AG04449 (cell line): Measurements from ENCODE around the gene CTAGE15.
"Not testable (repeated sequence)": the region's sequence is repeated elsewhere in the genome, so short reads cannot be mapped to it uniquely, and the experiment has no call there.

ENCODE experiments used
- CTCF ChIA-PET: fragments of 350-600 bp; formaldehyde crosslinking; extraction: SDS; loops from one replicate; lab custom pipeline; 2021; ENCODE audit warnings: antibody characterized with exemption; lab: Yijun Ruan, JAX
- POLR2A ChIA-PET: fragments of 400-600, 350-600 bp; formaldehyde crosslinking; extraction: SDS; loops from one replicate; lab custom pipeline; 2020; ENCODE audit warnings: antibody characterized with exemption, inconsistent platforms; lab: Yijun Ruan, JAX
- DNase-seq: peaks from one replicate; pipeline ENCODE4 v3.0.0-alpha.2; 2010; ENCODE audit warnings: low read depth, low spot score
- H3K4me3 ChIP-seq: 2 replicates; pipeline ENCODE4 v1.5.1; 2011; ENCODE audit warnings: low read depth, mild to moderate bottlenecking, control low read depth, low read length

CTAGE15 gene

GRCh38 chr7:143571501-143571900 is at the start of gene CTAGE15:
CTAGE15 (plus strand) TSS chr7:143571801; CDS start chr7:143571818, 17 bp downstream.
- CTCF ChIA-PET, DNase-seq, H3K4me3 ChIP-seq, POLR2A ChIA-PET: not testable (repeated sequence)

GRCh38 chr7:143522309-143522916 is 49.2 kb upstream of the CTAGE15 start:
- POLR2A ChIA-PET, CTCF ChIA-PET, DNase-seq: not testable (repeated sequence)

GRCh38 chr7:143531169-143531926 is 40.3 kb upstream of the CTAGE15 start:
- CTCF ChIA-PET, H3K4me3 ChIP-seq, POLR2A ChIA-PET, DNase-seq: not testable (repeated sequence)

More at GRCh38 chr7:143522309-143522916, 49.2 kb upstream of the CTAGE15 start:
- not testable (repeated sequence) for H3K4me3 ChIP-seq

- DNase-seq, H3K4me3 ChIP-seq, POLR2A ChIA-PET, CTCF ChIA-PET: not testable (repeated sequence)
Measured at GRCh38 chr7:143531932-143532331, 39.7 kb upstream of the CTAGE15 start.

- CTCF ChIA-PET, POLR2A ChIA-PET, H3K4me3 ChIP-seq, DNase-seq: not testable (repeated sequence)
Measured at GRCh38 chr7:143533213-143533839, 38.3 kb upstream of the CTAGE15 start.

- CTCF ChIA-PET, POLR2A ChIA-PET, DNase-seq, H3K4me3 ChIP-seq: not testable (repeated sequence)
Measured at GRCh38 chr7:143536443-143536842, 35.2 kb upstream of the CTAGE15 start.

GRCh38 chr7:143543288-143544038 is 28.1 kb upstream of the CTAGE15 start:
- H3K4me3 ChIP-seq, CTCF ChIA-PET, POLR2A ChIA-PET, DNase-seq: not testable (repeated sequence)

- H3K4me3 ChIP-seq, POLR2A ChIA-PET, DNase-seq, CTCF ChIA-PET: not testable (repeated sequence)
Measured at GRCh38 chr7:143555968-143556367, 15.6 kb upstream of the CTAGE15 start.

GRCh38 chr7:143563306-143563705 is 8.3 kb upstream of the CTAGE15 start:
- DNase-seq, CTCF ChIA-PET, POLR2A ChIA-PET, H3K4me3 ChIP-seq: not testable (repeated sequence)

- POLR2A ChIA-PET, H3K4me3 ChIP-seq, CTCF ChIA-PET, DNase-seq: not testable (repeated sequence)
Measured at GRCh38 chr7:143566001-143566400, 5.6 kb upstream of the CTAGE15 start.

- CTCF ChIA-PET, result not testable (repeated sequence)
Measured at GRCh38 chr7:143588183-143588582, 16.6 kb downstream of the CTAGE15 start.

GRCh38 chr7:143589897-143590296 is 18.3 kb downstream of the CTAGE15 start:
- H3K4me3 ChIP-seq, CTCF ChIA-PET, POLR2A ChIA-PET, DNase-seq: not testable (repeated sequence)

More at GRCh38 chr7:143588183-143588582, 16.6 kb downstream of the CTAGE15 start:
- POLR2A ChIA-PET, H3K4me3 ChIP-seq, DNase-seq: not testable (repeated sequence)

GRCh38 chr7:143598086-143598485 is 26.5 kb downstream of the CTAGE15 start:
- DNase-seq, CTCF ChIA-PET, H3K4me3 ChIP-seq, POLR2A ChIA-PET: not testable (repeated sequence)

GRCh38 chr7:143603549-143603948 is 31.9 kb downstream of the CTAGE15 start:
- CTCF ChIA-PET, POLR2A ChIA-PET: not testable (repeated sequence)

GRCh38 chr7:143606088-143606487 is 34.5 kb downstream of the CTAGE15 start:
- DNase-seq, H3K4me3 ChIP-seq, POLR2A ChIA-PET, CTCF ChIA-PET: not testable (repeated sequence)

More at GRCh38 chr7:143603549-143603948, 31.9 kb downstream of the CTAGE15 start:
- H3K4me3 ChIP-seq, DNase-seq: not testable (repeated sequence)

GRCh38 chr7:143615545-143615944 is 43.9 kb downstream of the CTAGE15 start:
- POLR2A ChIA-PET, DNase-seq, H3K4me3 ChIP-seq, CTCF ChIA-PET: not testable (repeated sequence)
